HepG2 (cell line): ENCODE data around the gene GNAS. TPM values are rescaled to one million over a fixed set of nuclear protein-coding genes. Genes with fewer than 3 reads are reported as not detected.

ENCODE experiments used
- ATAC-seq: fragments of 200-7000 bp; cut with Tn5 transposase; 3 replicates; pipeline ENCODE4 v1.9.1; 2020; ENCODE audit warnings: mild to moderate bottlenecking, moderate library complexity
- BruUV-seq: library from RNA; stranded (reverse); fragments of 400-500 nt; replicated peaks from 2 replicates; lab custom pipeline; 2021; lab: Mats Ljungman, UMichigan
- CTCF ChIA-PET: fragments of 300-600 bp; formaldehyde crosslinking; extraction: SDS; loops from one replicate; lab custom pipeline; 2021; ENCODE audit warnings: low total read pairs, inconsistent platforms, low intra/inter-chr PET ratio; lab: Yijun Ruan, JAX
- POLR2A ChIA-PET: fragments of 350-600 bp; sonication (Branson Sonifier 250); formaldehyde crosslinking; loops from one replicate; lab custom pipeline; 2020; ENCODE audit warnings: antibody characterized with exemption, inconsistent platforms; lab: Yijun Ruan, JAX
- DNase-seq: peaks from one replicate; pipeline ENCODE4 v3.0.0-alpha.2; 2015; ENCODE audit warnings: low spot score
- FAIRE-seq: peaks from 3 replicates; lab custom pipeline; 2011; peaks lifted over from hg19 to GRCh38; lab: Jason Lieb, UNC
- H2AFZ ChIP-seq: one replicate; pipeline ENCODE4 v1.6.1; 2011; ENCODE audit warnings: low read length, inconsistent platforms
- H3K27ac ChIP-seq: fragments of 300-600 bp; 3 replicates; pipeline ENCODE4 v1.8.0; 2011; ENCODE audit warnings: mixed run types, mild to moderate bottlenecking, mixed read lengths, low read length, inconsistent platforms; ENCODE audit not compliant: insufficient read depth; ENCODE audit errors: extremely low read length
- H3K27me3 ChIP-seq, 2 experiments: fragments of 200-600 bp in 1 of 2; 2 replicates in 1 of 2; 3 replicates in 1 of 2; pipeline versions ENCODE4 v1.6.0 to v1.8.0; 2011; ENCODE audit warnings: low read length in 2 of 2, mild to moderate bottlenecking in 2 of 2, moderate library complexity in 2 of 2, inconsistent platforms in 1 of 2; ENCODE audit not compliant: insufficient read depth in 2 of 2, control insufficient read depth in 1 of 2
- H3K36me3 ChIP-seq, 2 experiments: fragments of 200-600 bp in 1 of 2; replicated peaks in 1 of 2; 2 replicates in 1 of 2; 3 replicates in 1 of 2; pipeline versions ENCODE4 v1.5.1 to v1.8.0; 2011; ENCODE audit warnings: low read length in 2 of 2, inconsistent platforms in 1 of 2; ENCODE audit not compliant: insufficient read depth in 2 of 2, control insufficient read depth in 1 of 2
- H3K4me1 ChIP-seq: 2 replicates; pipeline ENCODE4 v1.5.1; 2012; ENCODE audit warnings: low read length, inconsistent platforms; ENCODE audit not compliant: insufficient read depth
- H3K4me2 ChIP-seq: 2 replicates; pipeline ENCODE4 v1.6.0; 2011; ENCODE audit warnings: low read depth, low read length, inconsistent platforms
- H3K4me3 ChIP-seq, 3 experiments: fragments of 200-600 bp in 1 of 3; sonication (generic), shearing (Covaris generic) in 1 of 3; replicated peaks in 1 of 3; 2 replicates each; pipeline ENCODE4 v1.5.1; 2011 to 2016; ENCODE audit warnings: low read length in 3 of 3, inconsistent platforms in 2 of 3, low read depth in 2 of 3, mild to moderate bottlenecking in 2 of 3, control low read depth in 1 of 3, mixed read lengths in 1 of 3; ENCODE audit not compliant: insufficient read depth in 1 of 3
- H3K79me2 ChIP-seq: one replicate; pipeline ENCODE4 v1.6.1; 2011; ENCODE audit warnings: low read length, inconsistent platforms; ENCODE audit not compliant: insufficient read depth
- H3K9ac ChIP-seq: 2 replicates; pipeline ENCODE4 v1.6.0; 2011; ENCODE audit warnings: mild to moderate bottlenecking, low read depth, low read length, inconsistent platforms; ENCODE audit not compliant: insufficient read depth
- H3K9me3 ChIP-seq: 2 replicates; pipeline ENCODE4 v1.5.1; 2012; ENCODE audit warnings: mild to moderate bottlenecking, low read length
- H4K20me1 ChIP-seq: 2 replicates; pipeline ENCODE4 v1.6.0; 2011; ENCODE audit warnings: inconsistent platforms, mild to moderate bottlenecking, low read length, moderate library complexity; ENCODE audit not compliant: insufficient read depth
- ADNP ChIP-seq: sonication (generic); formaldehyde crosslinking; IDR thresholded peaks from 2 replicates; pipeline ENCODE4 v1.4.0; 2020; ENCODE audit warnings: missing genetic modification reagents
- CEBPB ChIP-seq: IDR thresholded peaks from 2 replicates; pipeline ENCODE4 v1.6.1; 2011; ENCODE audit warnings: low read depth, low read length, improper control_type of control experiment, borderline replicate concordance
- MAFF ChIP-seq: IDR thresholded peaks from 2 replicates; pipeline ENCODE4 v1.6.1; 2011; ENCODE audit warnings: low read depth, low read length, improper control_type of control experiment
- MBD4 ChIP-seq: IDR thresholded peaks from 2 replicates; pipeline ENCODE4 v1.6.1; 2012; ENCODE audit warnings: low read length, inconsistent platforms, borderline replicate concordance
- PAF1 ChIP-seq: IDR thresholded peaks from 2 replicates; pipeline ENCODE4 v1.6.1; 2016; ENCODE audit warnings: missing genetic modification reagents, missing compliant biosample characterization
- POLR2A ChIP-seq, 2 experiments: IDR thresholded peaks; 2 replicates each; pipeline ENCODE4 v1.6.1; 2011; ENCODE audit warnings: low read depth in 2 of 2, low read length in 2 of 2, mild to moderate bottlenecking in 1 of 2, moderate library complexity in 1 of 2; ENCODE audit not compliant: insufficient read depth in 1 of 2
- POLR2AphosphoS2 ChIP-seq: IDR thresholded peaks from 2 replicates; pipeline ENCODE4 v1.6.1; 2011; ENCODE audit warnings: low read depth, low read length, improper control_type of control experiment
- POLR2G ChIP-seq: fragments of 200-400 bp; formaldehyde crosslinking; IDR thresholded peaks from 2 replicates; pipeline ENCODE4 v1.6.1; 2018; ENCODE audit warnings: mild to moderate bottlenecking, low read depth, low read length, moderate library complexity
- RBFOX2 ChIP-seq: fragments of 200-400 bp; formaldehyde crosslinking; IDR thresholded peaks from 2 replicates; pipeline ENCODE4 v1.6.1; 2017; ENCODE audit warnings: low read depth, mild to moderate bottlenecking, low read length
- RBM22 ChIP-seq: fragments of 200-400 bp; formaldehyde crosslinking; optimal IDR thresholded peaks from 2 replicates; pipeline ENCODE3; 2017; ENCODE audit warnings: mild to moderate bottlenecking, low read length, moderate library complexity
- RCOR2 ChIP-seq: IDR thresholded peaks from 2 replicates; pipeline ENCODE4 v1.6.1; 2016; ENCODE audit warnings: missing biosample characterization, missing genetic modification reagents
- SSRP1 ChIP-seq: IDR thresholded peaks from 2 replicates; pipeline ENCODE4 v1.6.1; 2016; ENCODE audit warnings: control low read depth
- ZEB1 ChIP-seq: IDR thresholded peaks from 2 replicates; pipeline ENCODE4 v1.6.1; 2012; ENCODE audit warnings: mild to moderate bottlenecking, low read depth, inconsistent platforms; ENCODE audit not compliant: insufficient replicate concordance
- ZMAT3 ChIP-seq: sonication (generic); formaldehyde crosslinking; conservative IDR thresholded peaks from 2 replicates; pipeline ENCODE4 v1.7.0; 2021; ENCODE audit warnings: missing genetic modification reagents
- ZNF446 ChIP-seq: sonication (generic); formaldehyde crosslinking; IDR thresholded peaks from 2 replicates; pipeline ENCODE4 v1.5.0; 2020; ENCODE audit warnings: mild to moderate bottlenecking, missing genetic modification reagents
- ZNF546 ChIP-seq: sonication (generic); formaldehyde crosslinking; conservative IDR thresholded peaks from 2 replicates; pipeline ENCODE4 v1.8.1; 2023; ENCODE audit warnings: mild to moderate bottlenecking, missing genetic modification reagents
- ZNF598 ChIP-seq: sonication (generic); formaldehyde crosslinking; IDR thresholded peaks from 2 replicates; pipeline ENCODE4 v1.5.1; 2020; ENCODE audit warnings: mild to moderate bottlenecking, missing genetic modification reagents, borderline replicate concordance
- WGBS: methylation state at CpG from one replicate; pipeline ENCODE4 v1.1.6; 2017; ENCODE audit warnings: low lambda C conversion rate; 5-methylcytosine and 5-hydroxymethylcytosine counted together
- in situ Hi-C: cut with HindIII; loops from 2 replicates; pipeline ENCODE4 v1.10.0; 2017; ENCODE audit warnings: low pct_unique_long_range_greater_than_20kb; ENCODE audit not compliant: extremely low pct_ligation_motif_present
- intact Hi-C: fragments of 100-400 bp; cut with micrococcal nuclease; formaldehyde crosslinking; loops from one replicate; pipeline ENCODE4 v1.10.0; 2022; ENCODE audit not compliant: unreplicated experiment
- polyA plus RNA-seq, 8 experiments: library from polyadenylated mRNA; depleted of rRNA in 3 of 8; stranded (reverse) in 7 of 8; unstranded in 1 of 8; fragments of >200 nt; fragmentation: Illumina TruSeq in 4 of 8; extraction: Trizol in 4 of 8; gene quantifications; 2 replicates each; pipeline versions ENCODE4 v1.2.1 to v1.2.3, GENCODE V29; 2011 to 2016; ENCODE audit warnings: low read depth in 4 of 8, missing spikeins in 1 of 8, mixed read lengths in 1 of 8; ENCODE audit not compliant: insufficient read depth in 1 of 8
- total RNA-seq, 5 experiments: library from RNA; depleted of rRNA; stranded (reverse); fragments of >200 nt; fragmentation: Illumina TruSeq; extraction: Trizol; gene quantifications; 2 replicates each; pipeline ENCODE4 v1.2.3, GENCODE V29; 2016; ENCODE audit warnings: low read depth in 1 of 5
- TF ChIP-seq, protein P1 (sequence below), 2 experiments: fragments of 450-650 bp in 1 of 2; sonication (generic) in 1 of 2; formaldehyde crosslinking in 1 of 2; IDR thresholded peaks; 2 replicates each; pipeline versions ENCODE4 v1.6.1 to v1.8.0; 2016 to 2022; ENCODE audit warnings: antibody characterized with exemption in 1 of 2, mild to moderate bottlenecking in 1 of 2, missing genetic modification reagents in 1 of 2

Gene GNAS
- total and polyA plus RNA-seq, 2 of the 13 experiments (the other 11 are each of a cell fraction or from before 2014, with no cell fraction given), result 407 to 1,008 TPM

GRCh38 chr20:58911309-58911708, 58.8 kb downstream of the GNAS start:
- Histone ChIP-seq H3K4me3 (no peak overlapping the region), H2AFZ (no peak overlapping the region), H3K4me1 (no peaks in the 10 kb centered on the region), H3K4me2 (no peak overlapping the region), H3K79me2 (no peaks in the 10 kb centered on the region), H3K27me3 (no peaks in the 10 kb centered on the region), H3K36me3 (peaks cover 36 to 50% of the 10 kb centered on the region in 2 experiments), H3K9me3 (no peaks in the 10 kb centered on the region), H3K27ac (no peak overlapping the region), H3K9ac (no peak overlapping the region), H4K20me1 (peaks cover 13% of the 10 kb centered on the region; the same call in 1 of the 2 replicates)
- no peak for ATAC-seq
- no TSS peak for BruUV-seq
- POLR2A ChIA-PET, result no interaction called here
- no peak for FAIRE-seq
- CTCF ChIA-PET, result no interaction called here
- WGBS, result 98% methylated on average over 2 of the region's 2 CpGs
- in situ Hi-C loops (no loop called here), intact Hi-C loops (no loop called here)
- no peak for DNase-seq
- no peak for TF ChIP-seq ZMAT3 (CRISPR knock-in tag)
- TF ChIP-seq RBFOX2, result 0 out of 2 replicates have a peak, but pooled peaks have one; percentile 35
- TF ChIP-seq, protein P1, sequence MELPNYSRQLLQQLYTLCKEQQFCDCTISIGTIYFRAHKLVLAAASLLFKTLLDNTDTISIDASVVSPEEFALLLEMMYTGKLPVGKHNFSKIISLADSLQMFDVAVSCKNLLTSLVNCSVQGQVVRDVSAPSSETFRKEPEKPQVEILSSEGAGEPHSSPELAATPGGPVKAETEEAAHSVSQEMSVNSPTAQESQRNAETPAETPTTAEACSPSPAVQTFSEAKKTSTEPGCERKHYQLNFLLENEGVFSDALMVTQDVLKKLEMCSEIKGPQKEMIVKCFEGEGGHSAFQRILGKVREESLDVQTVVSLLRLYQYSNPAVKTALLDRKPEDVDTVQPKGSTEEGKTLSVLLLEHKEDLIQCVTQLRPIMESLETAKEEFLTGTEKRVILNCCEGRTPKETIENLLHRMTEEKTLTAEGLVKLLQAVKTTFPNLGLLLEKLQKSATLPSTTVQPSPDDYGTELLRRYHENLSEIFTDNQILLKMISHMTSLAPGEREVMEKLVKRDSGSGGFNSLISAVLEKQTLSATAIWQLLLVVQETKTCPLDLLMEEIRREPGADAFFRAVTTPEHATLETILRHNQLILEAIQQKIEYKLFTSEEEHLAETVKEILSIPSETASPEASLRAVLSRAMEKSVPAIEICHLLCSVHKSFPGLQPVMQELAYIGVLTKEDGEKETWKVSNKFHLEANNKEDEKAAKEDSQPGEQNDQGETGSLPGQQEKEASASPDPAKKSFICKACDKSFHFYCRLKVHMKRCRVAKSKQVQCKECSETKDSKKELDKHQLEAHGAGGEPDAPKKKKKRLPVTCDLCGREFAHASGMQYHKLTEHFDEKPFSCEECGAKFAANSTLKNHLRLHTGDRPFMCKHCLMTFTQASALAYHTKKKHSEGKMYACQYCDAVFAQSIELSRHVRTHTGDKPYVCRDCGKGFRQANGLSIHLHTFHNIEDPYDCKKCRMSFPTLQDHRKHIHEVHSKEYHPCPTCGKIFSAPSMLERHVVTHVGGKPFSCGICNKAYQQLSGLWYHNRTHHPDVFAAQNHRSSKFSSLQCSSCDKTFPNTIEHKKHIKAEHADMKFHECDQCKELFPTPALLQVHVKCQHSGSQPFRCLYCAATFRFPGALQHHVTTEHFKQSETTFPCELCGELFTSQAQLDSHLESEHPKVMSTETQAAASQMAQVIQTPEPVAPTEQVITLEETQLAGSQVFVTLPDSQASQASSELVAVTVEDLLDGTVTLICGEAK (IDR thresholded peaks at IDR 0.05), result no peak
- TF ChIP-seq, protein P1 (CRISPR knock-in tag; IDR thresholded peaks at IDR 0.05), result no peak
- TF ChIP-seq RBM22, result peak; percentile 99
- no peak for TF ChIP-seq ZNF546 (CRISPR knock-in tag)
- no peak for TF ChIP-seq MAFF
- TF ChIP-seq SSRP1 (CRISPR knock-in tag), result 0 out of 2 replicates have a peak, but pooled peaks have one; percentile 38
- TF ChIP-seq POLR2G, result 0 out of 2 replicates have a peak, but pooled peaks have one; percentile 10
- TF ChIP-seq PAF1 (CRISPR knock-in tag), result 0 out of 2 replicates have a peak, but pooled peaks have one; percentile 69
- no peak for TF ChIP-seq ZNF446 (CRISPR knock-in tag)
- no peak for TF ChIP-seq RCOR2
- TF ChIP-seq ADNP, result no peak
- peak in 1 of 2 experiments; percentile 51; a peak in 1 of 4 replicates for TF ChIP-seq POLR2A (IDR thresholded peaks at IDR 0.05; ENCODE audit: insufficient read depth in 1 of 2, low read depth in 2 of 2, low read length in 2 of 2)
- no peak for TF ChIP-seq ZNF598 (CRISPR knock-in tag)
- TF ChIP-seq CEBPB, result peak; percentile 30; the same call in 1 of the 2 replicates
- no peak for TF ChIP-seq ZEB1
- 0 out of 2 replicates have a peak, but pooled peaks have one; percentile 30 for TF ChIP-seq MBD4
- peak; percentile 85; the same call in 1 of the 2 replicates for TF ChIP-seq POLR2AphosphoS2
